ENCODE measurements around the gene TECTA.

The TECTA gene

DNA sequence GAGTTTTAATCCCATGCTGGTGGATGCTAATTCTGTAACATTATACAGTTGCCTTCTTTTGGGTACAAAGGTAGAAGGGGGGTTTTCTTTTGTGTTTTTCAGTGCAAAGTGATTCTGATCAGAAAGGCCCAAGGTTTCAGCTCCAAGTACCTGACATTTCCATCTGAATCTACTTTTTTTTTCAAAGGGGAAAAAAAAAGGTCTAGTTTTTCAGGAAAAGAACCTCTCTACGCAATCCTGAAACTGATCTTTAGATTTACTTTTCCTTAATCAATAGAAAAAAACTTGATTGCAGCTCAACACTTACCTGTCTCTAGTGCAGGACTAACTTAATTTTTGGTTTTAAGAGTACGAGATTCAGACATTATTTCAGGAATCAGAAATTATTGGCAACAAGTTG is at the start of gene TECTA:
TSS of gene TECTA (plus strand) at position 301 of the 400 bp plus-strand sequence. CDS start 1,423 bp downstream, outside the sequence.
- DNase-seq (ENCODE audit: low read depth, low spot score) = no peak

GRCh38 chr11:121053244-121053643 is 47.8 kb upstream of the TECTA start:
- DNase-seq (ENCODE audit: low read depth, low spot score) = no peak

DNA sequence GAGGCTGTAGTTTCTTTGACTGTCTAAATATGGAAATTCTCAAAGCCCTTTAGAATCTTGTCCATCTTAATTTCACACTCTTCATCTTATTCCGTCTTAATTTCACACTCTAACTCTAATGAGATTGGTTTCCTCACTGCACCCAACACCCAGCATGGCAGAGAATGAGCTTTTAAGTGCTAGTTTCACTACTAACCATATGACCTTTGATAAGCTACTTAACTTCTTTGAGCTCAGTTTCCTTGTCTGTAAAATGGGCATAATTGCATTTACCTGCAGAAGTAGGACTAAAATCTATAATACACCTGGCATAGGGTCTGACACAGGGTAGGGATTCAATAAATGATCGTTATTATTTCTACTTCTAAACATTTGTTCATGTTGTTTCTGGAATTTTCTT is 46.8 kb upstream of the TECTA start:
- no peak for DNase-seq (ENCODE audit: low read depth, low spot score)

- DNase-seq (ENCODE audit: low read depth, low spot score) = no peak
Observed at GRCh38 chr11:121055076-121055475, 46.0 kb upstream of the TECTA start.

GRCh38 chr11:121057922-121058321 is 43.1 kb upstream of the TECTA start:
- no peak for DNase-seq (ENCODE audit: low read depth, low spot score)

- DNase-seq (ENCODE audit: low read depth, low spot score) = no peak
Observed at GRCh38 chr11:121058941-121059340, 42.1 kb upstream of the TECTA start.

DNA sequence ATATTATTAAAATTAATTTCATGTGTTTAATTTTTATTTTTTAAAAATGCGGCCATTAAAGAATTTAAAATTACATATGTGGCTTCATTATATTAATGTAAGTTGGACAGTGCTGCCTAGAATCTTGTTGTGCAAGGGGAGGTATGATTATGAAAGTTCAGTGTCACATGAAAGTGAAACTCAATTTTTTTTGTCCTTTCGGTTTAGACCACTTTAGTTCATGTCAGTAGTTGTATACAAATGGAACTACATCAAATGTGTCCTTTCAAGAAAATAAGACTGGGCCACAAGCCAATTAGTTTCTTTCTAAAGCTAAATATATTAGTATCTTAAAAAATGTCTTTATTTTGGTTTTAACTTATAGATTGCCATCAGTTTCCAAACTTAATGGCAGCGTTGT is 41.4 kb upstream of the TECTA start:
- no peak for DNase-seq (ENCODE audit: low read depth, low spot score)

GRCh38 chr11:121063728-121064127 is 37.3 kb upstream of the TECTA start:
- no peak for DNase-seq (ENCODE audit: low read depth, low spot score)

GRCh38 chr11:121066623-121067022 is 34.4 kb upstream of the TECTA start:
- no peak for DNase-seq (ENCODE audit: low read depth, low spot score)

DNA sequence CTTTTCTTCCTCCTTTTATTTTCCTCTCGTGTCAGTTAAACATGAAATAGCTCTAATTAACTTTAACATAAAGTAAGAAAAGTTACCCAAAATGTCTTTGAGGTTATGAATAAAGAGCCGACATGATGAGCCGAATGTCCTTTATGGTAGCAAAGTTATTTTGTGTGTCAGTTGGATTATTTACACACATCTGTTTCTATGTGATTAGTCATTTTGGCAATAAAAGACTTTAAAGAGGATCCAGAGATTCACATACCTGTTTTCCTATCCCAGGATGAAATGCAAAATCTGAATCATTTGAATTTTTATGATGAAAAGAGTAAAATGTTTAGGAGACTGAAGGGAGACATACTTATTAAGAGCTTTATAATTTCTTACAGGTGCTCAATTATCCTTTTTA is 34.0 kb upstream of the TECTA start:
- no peak for DNase-seq (ENCODE audit: low read depth, low spot score)

- peak; percentile 76 for DNase-seq (ENCODE audit: low read depth, low spot score)
Observed at GRCh38 chr11:121067453-121067852, 33.6 kb upstream of the TECTA start.

DNA sequence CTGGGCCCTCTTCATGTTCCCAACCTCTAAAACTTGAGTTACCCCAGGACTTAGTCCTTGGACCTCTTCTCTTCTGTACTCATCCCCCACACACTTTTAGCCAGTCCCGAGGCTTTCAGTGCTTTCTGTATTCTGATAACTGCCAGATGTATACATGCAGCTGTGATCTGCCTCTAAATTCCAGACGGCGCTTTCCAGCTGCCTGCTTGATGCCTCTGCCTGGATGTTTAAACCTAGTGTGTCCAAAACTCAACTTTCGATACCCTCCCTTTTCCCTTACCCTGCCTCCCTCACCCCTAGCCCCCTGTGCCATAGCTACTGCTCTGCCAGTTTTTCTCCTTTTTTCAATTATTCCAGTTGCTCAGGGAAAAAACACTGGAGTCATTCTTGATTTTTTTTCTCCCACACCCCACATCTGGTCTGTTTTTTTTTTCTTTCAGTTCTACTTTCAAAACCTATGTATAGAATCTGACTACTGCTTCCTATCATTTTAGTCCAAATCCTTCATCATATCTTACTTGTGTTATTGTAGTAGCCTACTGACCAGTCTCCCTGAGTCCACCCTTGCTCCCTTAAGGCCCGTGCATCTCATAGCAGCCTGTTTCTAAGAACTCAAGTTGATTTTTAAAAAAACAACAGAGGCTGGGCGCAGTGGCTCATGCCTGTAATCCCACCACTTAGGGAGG is 32.9 kb upstream of the TECTA start:
- no peak for DNase-seq (ENCODE audit: low read depth, low spot score)

- DNase-seq (ENCODE audit: low read depth, low spot score) = no peak
Observed at GRCh38 chr11:121068787-121069186, 32.3 kb upstream of the TECTA start.

GRCh38 chr11:121070951-121071845 is 29.8 kb upstream of the TECTA start:
- DNase-seq (ENCODE audit: low read depth, low spot score) = no peak

DNA sequence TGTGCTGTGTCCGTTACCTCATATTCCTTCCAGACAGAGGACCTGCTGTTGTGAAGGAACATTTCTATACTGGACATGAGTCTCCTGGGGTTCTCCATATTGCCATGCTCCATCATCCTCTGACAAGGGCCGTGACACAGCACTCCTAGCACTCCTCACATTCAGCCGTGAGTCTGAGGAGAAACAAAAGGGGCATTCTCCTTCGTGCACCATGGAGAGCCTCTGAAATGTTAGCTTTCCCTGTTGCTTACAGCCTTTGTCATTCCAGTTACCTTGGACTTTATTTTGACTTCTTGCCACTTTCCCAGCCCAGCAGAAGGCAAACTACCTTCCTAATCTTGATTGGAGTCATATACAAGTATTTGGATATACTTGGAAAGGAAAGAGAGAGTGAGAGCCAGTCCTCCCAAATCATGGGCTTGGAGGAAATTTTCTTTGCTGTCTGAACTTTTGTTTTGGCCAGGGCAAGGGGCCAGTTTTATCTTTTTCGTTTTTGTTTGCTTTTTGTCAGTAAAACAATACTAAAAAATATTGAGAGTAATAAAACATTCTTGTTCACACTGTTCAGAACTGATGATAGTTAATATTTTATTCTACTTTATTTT is 29.1 kb upstream of the TECTA start:
- DNase-seq (ENCODE audit: low read depth, low spot score) = no peak

- DNase-seq (ENCODE audit: low read depth, low spot score) = no peak
Observed at GRCh38 chr11:121081321-121081720, 19.7 kb upstream of the TECTA start.

DNA sequence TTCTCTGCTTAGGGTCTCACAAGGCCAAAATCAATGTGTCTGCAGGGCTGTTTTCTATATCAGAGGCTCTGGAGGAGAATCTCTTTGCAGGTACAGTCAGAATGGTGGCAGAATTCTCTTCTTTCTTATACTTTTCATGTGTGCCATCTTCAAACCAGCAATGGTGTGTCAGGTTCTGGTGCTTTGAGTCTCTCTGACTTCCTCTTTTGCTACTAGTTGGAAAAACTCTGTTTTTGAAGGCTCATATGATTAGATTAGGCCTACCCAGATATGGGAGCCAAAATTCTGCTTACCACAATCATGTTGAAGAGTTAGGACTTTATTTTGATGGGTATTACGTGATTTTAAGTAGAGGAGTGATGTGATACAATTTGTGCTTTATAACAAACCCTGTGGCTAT is 18.8 kb upstream of the TECTA start:
- no peak for DNase-seq (ENCODE audit: low read depth, low spot score)

DNA sequence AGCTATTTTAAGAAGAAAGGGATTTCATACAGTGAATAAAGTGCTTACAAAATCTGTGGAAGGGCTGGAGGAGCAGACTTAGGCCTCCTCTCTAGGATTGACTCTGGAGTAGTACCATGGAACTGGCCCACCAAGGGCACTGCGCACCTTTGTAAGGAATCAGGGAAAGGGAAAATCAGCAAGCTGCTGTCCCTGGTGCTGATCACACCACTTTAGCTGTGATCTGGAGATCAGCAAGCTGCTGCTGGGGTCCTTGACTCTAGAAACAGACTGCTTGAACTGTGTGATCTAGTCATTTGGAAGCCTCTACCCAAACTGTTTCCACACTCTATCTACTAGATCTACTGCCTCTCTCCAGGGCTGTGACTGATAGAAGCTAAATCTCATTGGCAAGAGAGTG is 18.4 kb upstream of the TECTA start:
- no peak for DNase-seq (ENCODE audit: low read depth, low spot score)

- no peak for DNase-seq (ENCODE audit: low read depth, low spot score)
Observed at GRCh38 chr11:121086866-121087265, 14.2 kb upstream of the TECTA start.

DNA sequence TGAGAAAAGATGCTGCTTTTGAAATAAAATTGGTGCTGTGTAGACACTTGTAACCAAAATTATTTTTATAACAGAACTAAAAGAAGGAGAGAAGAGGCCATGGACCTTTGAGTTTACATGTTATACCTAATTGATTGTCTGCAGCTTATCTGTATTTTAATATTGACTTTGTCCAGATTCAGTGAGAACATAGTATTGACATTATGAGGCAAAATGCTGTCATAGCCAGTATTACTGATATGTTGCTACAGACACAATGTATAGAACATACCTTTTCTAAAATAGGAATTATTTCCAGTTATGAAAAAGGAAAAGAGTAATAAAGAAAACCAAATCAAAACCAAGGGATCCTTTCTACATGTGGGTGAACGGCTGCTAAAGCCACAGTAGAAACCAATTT is 11.5 kb upstream of the TECTA start:
- DNase-seq (ENCODE audit: low read depth, low spot score) = no peak

GRCh38 chr11:121090145-121090721 is 10.8 kb upstream of the TECTA start:
- no peak for DNase-seq (ENCODE audit: low read depth, low spot score)

- DNase-seq (ENCODE audit: low read depth, low spot score) = no peak
Observed at GRCh38 chr11:121091492-121092152, 9.4 kb upstream of the TECTA start.
